T-helper 17 cell (primary cell): Measurements from ENCODE around the gene ZNF274. TPM values are rescaled to one million over a fixed set of nuclear protein-coding genes. Genes with fewer than 3 reads are reported as not detected.
"Not testable (repeated sequence)": the region's sequence is repeated elsewhere in the genome, so short reads cannot be mapped to it uniquely, and the experiment has no call there.

ENCODE experiments used
- ATAC-seq: fragments of 150-1000 bp; cut with Tn5 transposase; 2 replicates; pipeline ENCODE4 v1.10.0; 2021; ENCODE audit warnings: mild to moderate bottlenecking, moderate library complexity
- DNase-seq, 3 donors: peaks; one replicate each; pipeline versions ENCODE4 v3.0.0 to v3.0.0-alpha.2; 2020 to 2021
- H3K9me3 ChIP-seq: one replicate; pipeline ENCODE4 v1.7.0; 2013; ENCODE audit warnings: low read length, mild to moderate bottlenecking; ENCODE audit not compliant: control insufficient read depth, poor library complexity, severe bottlenecking
- H3K27ac Mint-ChIP-seq: one replicate; pipeline ENCODE4 v1.8.0; 2022; ENCODE audit warnings: mild to moderate bottlenecking, moderate library complexity, mixed read lengths
- H3K27me3 Mint-ChIP-seq: one replicate; pipeline ENCODE4 v1.8.0; 2022; ENCODE audit warnings: mixed read lengths
- H3K36me3 Mint-ChIP-seq: one replicate; pipeline ENCODE4 v1.8.0; 2022; ENCODE audit warnings: low read depth, mixed read lengths
- H3K4me1 Mint-ChIP-seq: one replicate; pipeline ENCODE4 v1.8.0; 2022; ENCODE audit warnings: mild to moderate bottlenecking, mixed read lengths
- H3K4me3 Mint-ChIP-seq: one replicate; pipeline ENCODE4 v1.8.0; 2022; ENCODE audit warnings: mild to moderate bottlenecking, moderate library complexity, mixed read lengths
- total RNA-seq, 4 donors: library from RNA in 2 of 4; stranded (reverse) in 2 of 4; gene quantifications; one replicate each; pipeline ENCODE4 v1.2.3 and lab custom pipeline; 2022 to 2026

Gene ZNF274
- total RNA-seq, 2 donors from 2014 or later: 30.4 to 41.0 TPM

DNA sequence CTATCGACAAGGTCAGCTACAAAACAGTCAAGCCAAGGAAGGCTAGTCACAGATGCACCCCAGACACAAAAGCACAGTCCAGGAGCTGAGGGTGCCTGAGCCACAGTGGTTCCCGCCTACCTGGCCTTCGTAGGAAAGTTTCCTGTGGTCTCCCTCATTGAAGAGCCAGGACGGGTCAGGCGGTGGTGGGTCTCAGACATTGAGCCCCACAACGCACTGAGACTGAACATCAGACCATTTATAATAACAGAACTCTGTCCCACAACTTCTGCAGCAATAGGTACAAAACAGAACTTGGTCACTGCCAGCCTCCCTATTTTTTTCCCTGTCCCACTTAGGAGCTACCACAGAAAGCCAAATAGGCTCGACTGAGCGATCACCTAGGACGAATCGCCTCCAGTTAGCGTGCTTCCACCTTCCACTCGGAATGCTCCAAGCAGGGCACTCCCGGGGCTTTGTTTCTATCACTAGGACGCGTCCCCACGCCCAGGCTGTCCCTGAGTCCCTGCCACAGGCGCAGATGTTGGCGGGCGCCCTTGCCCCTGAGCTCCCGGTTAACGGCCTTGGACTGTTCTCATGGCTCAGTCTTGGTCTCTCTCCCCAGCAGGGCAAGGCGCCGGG, 45.2 kb downstream of the ZNF274 start:
- Mint-ChIP-seq H3K4me3 (peak overlapping the region; percentile 93), H3K4me1 (peaks cover 5% of the 10 kb centered on the region), H3K36me3 (peaks cover 6% of the 10 kb centered on the region), H3K27ac (peak overlapping the region; percentile 86), H3K27me3 (no peaks in the 10 kb centered on the region)
- DNase-seq: no peak
- H3K9me3 ChIP-seq: no peaks in the 10 kb centered on the region
- ATAC-seq: peak; percentile 15

DNA sequence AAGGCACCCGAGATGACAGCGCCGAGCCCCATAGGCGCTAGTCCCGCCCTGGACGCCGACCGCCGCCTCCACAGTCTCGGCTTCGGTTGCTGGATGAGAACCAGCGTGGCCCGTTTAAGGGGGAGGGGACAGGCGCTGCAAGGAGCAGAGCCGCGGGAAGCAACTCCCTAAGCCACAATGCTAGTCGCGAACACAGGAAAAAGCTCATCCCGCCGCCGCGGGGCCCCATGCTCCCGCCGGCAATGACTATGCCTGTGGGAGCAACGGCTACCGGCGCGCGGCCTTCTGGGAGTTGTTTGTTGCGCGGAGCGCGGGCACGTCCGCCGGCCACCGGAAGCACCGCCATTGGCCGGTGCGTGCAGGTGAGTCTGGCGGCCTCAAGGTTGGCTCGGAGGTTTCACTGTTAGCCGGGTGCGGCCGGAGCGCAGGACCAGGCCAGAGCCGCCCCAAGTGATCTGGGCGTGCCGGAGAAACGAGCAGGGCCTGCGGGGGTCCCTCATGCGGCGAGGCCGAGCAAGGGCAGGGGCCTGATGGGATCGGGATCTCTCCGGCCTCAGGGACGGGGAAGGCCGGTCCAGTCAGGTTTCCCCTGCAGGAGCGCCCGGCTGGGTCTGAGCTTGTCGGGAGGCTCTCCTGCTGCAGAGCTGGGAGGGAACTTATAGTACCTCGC, 45.9 kb downstream of the ZNF274 start, which contains the start of gene ZNF544:
ZNF544 (plus strand) TSS at position 330 of the 670 bp plus-strand sequence. CDS start 15,110 bp downstream, outside the sequence.
- H3K36me3 Mint-ChIP-seq: peaks cover 7% of the 10 kb centered on the region
- ATAC-seq (peak; percentile 76), DNase-seq (peak in 1 of 3 donors; percentile 15)
- no peaks in the 10 kb centered on the region for H3K27me3 Mint-ChIP-seq
- peaks cover 5% of the 10 kb centered on the region for H3K4me1 Mint-ChIP-seq
- no peaks in the 10 kb centered on the region for H3K9me3 ChIP-seq
- peak within 1 kb of the TSS; percentile 93 for H3K4me3 Mint-ChIP-seq
- H3K27ac Mint-ChIP-seq: peak within 1 kb of the TSS; percentile 86

DNA sequence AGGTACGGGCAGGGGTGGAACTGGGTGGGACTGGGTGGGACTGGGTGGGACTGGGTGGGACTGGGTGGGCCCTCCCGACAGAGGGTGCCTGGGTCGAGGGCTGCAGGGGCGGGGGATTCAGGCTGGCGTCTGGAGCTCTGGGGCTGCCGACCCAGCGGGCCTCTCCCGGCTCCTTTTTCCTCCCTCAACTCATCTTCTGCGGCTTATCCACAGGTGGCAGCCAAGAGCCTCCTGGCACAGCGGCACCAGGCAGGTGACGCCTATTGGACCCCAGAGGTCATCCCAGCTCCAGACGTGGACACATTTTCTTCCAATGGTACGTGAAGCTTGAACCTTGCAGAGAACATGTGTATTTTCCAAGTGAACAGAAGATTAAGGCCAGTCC, 46.4 kb downstream of the ZNF274 start:
- H3K9me3 ChIP-seq: no peaks in the 10 kb centered on the region
- peaks cover 10% of the 10 kb centered on the region for H3K36me3 Mint-ChIP-seq
- no peaks in the 10 kb centered on the region for H3K27me3 Mint-ChIP-seq
- H3K4me1 Mint-ChIP-seq: peaks cover 5% of the 10 kb centered on the region
- peak overlapping the region; percentile 93 for H3K4me3 Mint-ChIP-seq
- ATAC-seq: peak; percentile 47
- DNase-seq: no peak
- no peak overlapping the region for H3K27ac Mint-ChIP-seq

DNA sequence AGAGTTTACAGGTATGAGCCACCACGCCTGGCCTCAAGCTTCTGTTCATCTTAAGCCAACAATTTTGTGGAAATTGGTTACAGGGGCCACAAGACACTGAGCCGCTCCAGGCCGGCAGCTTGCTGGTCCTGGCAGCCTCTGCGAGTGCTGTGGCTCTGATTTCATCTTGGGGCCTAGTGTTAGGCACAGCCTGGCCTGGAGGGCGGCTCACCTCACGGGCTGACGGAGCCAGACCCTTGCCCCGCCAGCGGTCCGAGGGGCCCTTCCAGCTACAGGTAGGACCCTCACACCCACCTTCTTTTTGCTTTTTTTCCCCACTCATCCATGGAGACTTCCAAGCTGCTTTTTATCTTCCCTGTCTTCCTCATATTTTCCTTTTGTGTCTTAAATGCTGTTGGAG, 54.5 kb downstream of the ZNF274 start:
- H3K4me3 Mint-ChIP-seq: no peak overlapping the region
- no peaks in the 10 kb centered on the region for H3K4me1 Mint-ChIP-seq
- ATAC-seq (no peak), DNase-seq (no peak)
- H3K9me3 ChIP-seq: peaks cover 6% of the 10 kb centered on the region
- no peak overlapping the region for H3K27ac Mint-ChIP-seq
- no peaks in the 10 kb centered on the region for H3K27me3 Mint-ChIP-seq
- H3K36me3 Mint-ChIP-seq: peaks cover 14% of the 10 kb centered on the region

DNA sequence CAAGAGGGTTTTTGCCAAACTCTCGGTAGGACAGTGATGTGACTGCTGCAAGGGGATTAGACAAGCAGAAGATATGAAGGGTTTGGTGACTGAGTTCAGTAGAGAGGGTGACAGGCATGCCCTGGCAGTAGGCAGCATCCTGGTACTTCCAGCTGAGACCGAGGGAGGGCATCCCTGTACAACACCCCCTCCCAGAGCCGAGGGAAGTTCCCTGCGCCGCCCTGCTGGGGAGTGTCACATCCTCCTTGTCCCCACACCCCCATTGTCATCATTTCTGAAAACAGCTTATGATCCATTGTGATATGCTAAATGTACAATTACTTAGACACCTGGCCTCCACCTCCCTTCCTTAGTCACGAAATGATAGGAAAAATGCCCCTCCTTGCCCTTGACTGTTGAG, 60.5 kb downstream of the ZNF274 start:
- Mint-ChIP-seq H3K4me3 (no peak overlapping the region), H3K27ac (no peak overlapping the region), H3K4me1 (no peaks in the 10 kb centered on the region), H3K27me3 (no peaks in the 10 kb centered on the region), H3K36me3 (peaks cover 12% of the 10 kb centered on the region)
- H3K9me3 ChIP-seq: peaks cover 19% of the 10 kb centered on the region
- DNase-seq: no peak
- no peak for ATAC-seq

DNA sequence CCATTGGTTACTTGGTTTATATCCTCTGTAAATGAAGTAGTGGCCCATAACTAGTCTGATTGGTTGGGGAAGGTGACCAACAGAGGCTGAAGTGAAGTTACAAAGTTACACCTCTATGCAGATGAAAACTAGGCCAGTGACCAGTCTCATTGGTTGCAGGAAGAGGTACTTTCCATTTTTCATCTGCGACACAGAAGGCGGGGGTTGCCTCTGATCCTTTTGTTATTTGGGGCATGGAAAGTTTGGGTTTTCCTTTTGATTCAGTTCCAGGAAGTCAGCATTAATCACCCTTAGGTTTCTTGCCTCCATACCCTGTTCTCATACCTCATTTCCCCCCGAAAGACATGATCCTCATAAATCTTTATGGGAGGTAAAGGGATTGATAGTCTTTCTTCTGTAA, 66.0 kb downstream of the ZNF274 start:
- H3K36me3 Mint-ChIP-seq: peaks cover 9% of the 10 kb centered on the region
- H3K9me3 ChIP-seq: peaks cover 26% of the 10 kb centered on the region
- H3K27me3 Mint-ChIP-seq: no peaks in the 10 kb centered on the region
- ATAC-seq: no peak
- no peak overlapping the region for H3K27ac Mint-ChIP-seq
- no peak for DNase-seq
- no peaks in the 10 kb centered on the region for H3K4me1 Mint-ChIP-seq
- H3K4me3 Mint-ChIP-seq: no peak overlapping the region

DNA sequence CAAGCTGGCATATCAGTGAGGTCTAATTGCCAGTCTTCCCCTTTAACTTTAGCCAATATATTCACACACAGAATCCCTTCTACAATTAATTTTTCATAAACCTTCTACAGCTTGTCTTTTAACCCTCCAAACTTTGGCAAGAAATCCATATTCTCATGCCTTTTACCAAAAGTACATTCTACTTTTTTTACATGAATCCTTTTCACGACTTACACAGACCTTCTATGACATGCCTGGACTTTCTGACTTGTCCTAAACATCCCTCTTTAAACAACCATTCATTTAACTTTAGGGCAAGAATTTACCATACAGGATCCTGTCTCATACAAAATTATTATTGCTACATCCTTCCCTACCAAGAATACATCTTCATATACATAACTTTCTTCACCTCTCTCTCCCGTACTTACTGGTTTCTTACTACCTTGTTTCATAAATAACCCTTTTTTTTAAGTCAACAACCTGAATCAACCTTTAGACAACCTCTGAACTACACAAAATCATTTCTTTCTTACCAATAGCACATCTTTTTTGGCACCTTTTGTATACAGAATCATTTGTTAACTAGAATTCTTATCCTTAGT, 69.3 kb downstream of the ZNF274 start:
- no peak for DNase-seq
- peaks cover 30% of the 10 kb centered on the region for H3K9me3 ChIP-seq
- H3K36me3 Mint-ChIP-seq: peaks cover 10% of the 10 kb centered on the region
- H3K4me3 Mint-ChIP-seq: no peak overlapping the region
- H3K27me3 Mint-ChIP-seq: no peaks in the 10 kb centered on the region
- no peak overlapping the region for H3K27ac Mint-ChIP-seq
- ATAC-seq: no peak
- no peaks in the 10 kb centered on the region for H3K4me1 Mint-ChIP-seq

DNA sequence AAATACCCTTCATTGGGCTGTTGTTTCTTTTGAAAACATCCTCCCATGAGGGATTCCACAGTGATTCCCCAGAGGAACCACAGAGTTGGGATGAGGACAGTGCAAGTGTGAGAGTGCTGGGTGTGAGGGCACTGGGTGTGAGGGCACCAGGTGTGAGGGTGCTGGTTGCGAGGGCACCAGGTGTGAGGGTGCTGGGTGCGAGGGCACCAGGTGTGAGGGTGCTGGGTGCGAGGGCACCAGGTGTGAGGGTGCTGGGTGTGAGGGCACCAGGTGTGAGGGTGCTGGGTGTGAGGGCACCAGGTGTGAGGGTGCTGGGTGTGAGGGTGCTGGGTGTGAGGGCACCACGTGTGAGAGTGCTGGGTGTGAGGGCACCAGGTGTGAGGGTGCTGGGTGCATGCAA, 75.4 kb downstream of the ZNF274 start:
- not testable (repeated sequence) for DNase-seq, H3K27ac Mint-ChIP-seq, H3K27me3 Mint-ChIP-seq, H3K4me1 Mint-ChIP-seq, H3K4me3 Mint-ChIP-seq, ATAC-seq
- H3K9me3 ChIP-seq: peaks cover 82% of the 10 kb centered on the region
- H3K36me3 Mint-ChIP-seq: peaks cover 11% of the 10 kb centered on the region

DNA sequence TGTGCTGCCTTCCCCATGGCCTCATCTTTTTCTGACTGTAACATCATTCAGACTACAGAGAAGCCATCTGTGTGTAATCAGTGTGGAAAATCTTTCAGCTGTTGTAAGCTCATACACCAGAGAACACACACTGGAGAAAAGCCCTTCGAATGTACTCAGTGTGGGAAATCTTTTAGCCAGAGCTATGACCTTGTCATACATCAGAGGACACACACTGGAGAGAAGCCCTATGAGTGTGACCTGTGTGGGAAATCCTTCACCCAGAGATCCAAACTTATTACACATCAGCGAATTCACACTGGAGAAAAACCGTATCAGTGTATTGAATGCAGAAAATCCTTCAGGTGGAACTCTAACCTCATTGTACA, 78.7 kb downstream of the ZNF274 start:
- H3K27me3 Mint-ChIP-seq: no peaks in the 10 kb centered on the region
- H3K4me3 Mint-ChIP-seq: no peak overlapping the region
- no peak for DNase-seq
- peak overlapping the region; percentile 73 for H3K27ac Mint-ChIP-seq
- peaks cover 75% of the 10 kb centered on the region for H3K9me3 ChIP-seq
- no peak for ATAC-seq
- no peaks in the 10 kb centered on the region for H3K4me1 Mint-ChIP-seq
- H3K36me3 Mint-ChIP-seq: peaks cover 9% of the 10 kb centered on the region

DNA sequence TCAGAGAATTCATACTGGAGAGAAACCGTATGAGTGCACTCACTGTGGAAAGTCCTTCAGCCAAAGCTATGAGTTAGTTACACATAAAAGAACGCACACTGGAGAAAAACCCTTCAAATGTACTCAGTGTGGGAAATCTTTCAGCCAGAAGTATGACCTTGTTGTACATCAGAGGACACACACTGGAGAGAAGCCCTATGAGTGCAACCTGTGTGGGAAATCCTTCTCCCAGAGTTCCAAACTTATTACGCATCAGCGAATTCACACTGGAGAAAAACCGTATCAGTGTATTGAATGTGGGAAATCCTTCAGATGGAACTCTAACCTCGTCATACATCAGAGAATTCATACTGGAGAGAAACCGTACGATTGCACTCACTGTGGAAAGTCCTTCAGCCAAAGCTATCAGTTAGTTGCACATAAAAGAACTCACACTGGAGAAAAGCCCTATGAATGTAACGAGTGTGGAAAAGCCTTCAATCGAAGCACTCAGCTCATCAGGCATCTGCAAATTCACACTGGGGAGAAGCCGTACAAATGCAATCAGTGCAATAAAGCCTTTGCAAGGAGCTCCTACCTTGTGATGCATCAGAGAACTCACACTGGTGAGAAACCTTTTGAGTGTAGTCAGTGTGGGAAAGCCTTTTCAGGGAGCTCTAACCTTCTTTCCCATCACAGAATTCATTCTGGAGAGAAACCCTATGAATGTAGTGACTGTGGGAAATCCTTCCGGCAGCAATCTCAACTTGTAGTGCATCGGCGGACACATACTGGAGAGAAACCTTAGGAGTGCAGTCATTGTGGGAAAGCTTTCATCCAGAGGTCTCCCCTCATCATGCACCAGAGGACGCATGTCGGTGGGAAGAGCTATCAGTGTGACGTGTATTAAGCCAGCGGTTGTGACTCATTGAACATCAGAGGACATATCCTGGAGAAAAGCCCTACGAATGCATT, 79.4 kb downstream of the ZNF274 start:
- DNase-seq: no peak
- Mint-ChIP-seq H3K27me3 (no peaks in the 10 kb centered on the region), H3K36me3 (peaks cover 9% of the 10 kb centered on the region), H3K4me1 (no peaks in the 10 kb centered on the region), H3K4me3 (no peak overlapping the region), H3K27ac (peak overlapping the region; percentile 45)
- H3K9me3 ChIP-seq: peaks cover 70% of the 10 kb centered on the region
- ATAC-seq: no peak

DNA sequence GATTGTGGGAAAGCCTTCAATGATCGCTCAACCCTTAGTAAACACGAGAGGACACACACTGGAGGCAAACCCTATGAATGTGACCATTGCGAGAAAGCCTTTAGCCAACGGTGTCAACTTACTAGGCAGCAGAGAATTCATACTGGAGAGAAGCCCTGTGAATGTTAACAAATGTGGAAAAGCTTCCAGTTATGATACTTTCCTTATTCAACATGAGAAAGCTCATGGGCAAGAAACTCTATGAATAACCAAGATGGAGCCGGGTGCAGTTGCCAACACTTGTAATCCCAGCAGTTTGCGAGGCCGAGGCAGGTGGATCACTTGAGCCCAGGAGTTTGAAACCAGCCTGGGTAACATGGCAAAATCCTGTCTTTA, 80.0 kb downstream of the ZNF274 start:
- DNase-seq (no peak), ATAC-seq (no peak)
- Mint-ChIP-seq H3K27ac (peak overlapping the region; percentile 45), H3K27me3 (no peaks in the 10 kb centered on the region), H3K4me3 (no peak overlapping the region), H3K36me3 (peaks cover 9% of the 10 kb centered on the region), H3K4me1 (no peaks in the 10 kb centered on the region)
- peaks cover 64% of the 10 kb centered on the region for H3K9me3 ChIP-seq
